ENCODE measurements around the gene PTPRN2. TPM values are rescaled to one million over a fixed set of nuclear protein-coding genes. Genes with fewer than 3 reads are reported as not detected.
"Not testable (repeated sequence)": the region's sequence is repeated elsewhere in the genome, so short reads cannot be mapped to it uniquely, and the experiment has no call there.

PTPRN2 gene
- total RNA-seq, 1 experiment from 2014 or later, result 3.8 TPM

DNA sequence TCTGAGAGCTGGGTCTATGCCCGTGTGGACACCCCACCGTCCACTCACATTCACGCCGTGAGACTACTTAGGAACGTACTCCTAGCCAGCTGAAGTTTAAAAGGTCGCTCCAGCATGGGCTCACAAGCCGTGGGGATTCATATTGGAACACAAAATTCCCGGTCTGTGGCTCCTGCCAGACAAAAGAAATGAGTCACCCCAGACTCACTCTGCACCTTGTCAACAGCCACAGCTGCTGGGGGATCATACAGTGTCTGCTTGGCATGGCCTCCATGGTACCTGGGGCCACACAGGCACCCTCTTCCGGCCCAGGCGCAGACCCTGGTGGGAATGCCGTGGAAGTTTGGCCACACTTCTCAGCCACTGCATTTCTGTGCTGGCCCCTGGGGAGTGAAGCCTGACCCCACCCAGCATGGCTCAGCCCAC, 1022.4 kb downstream of the PTPRN2 start:
- Histone ChIP-seq H3K9me3 (replicated peaks) (no peaks in the 10 kb centered on the region), H3K27ac (no peak overlapping the region), H3K4me3 (no peak overlapping the region), H3K4me1 (no peaks in the 10 kb centered on the region), H3K36me3 (peaks cover 14% of the 10 kb centered on the region), H3K27me3 (no peaks in the 10 kb centered on the region)
- DNase-seq, result no peak

DNA sequence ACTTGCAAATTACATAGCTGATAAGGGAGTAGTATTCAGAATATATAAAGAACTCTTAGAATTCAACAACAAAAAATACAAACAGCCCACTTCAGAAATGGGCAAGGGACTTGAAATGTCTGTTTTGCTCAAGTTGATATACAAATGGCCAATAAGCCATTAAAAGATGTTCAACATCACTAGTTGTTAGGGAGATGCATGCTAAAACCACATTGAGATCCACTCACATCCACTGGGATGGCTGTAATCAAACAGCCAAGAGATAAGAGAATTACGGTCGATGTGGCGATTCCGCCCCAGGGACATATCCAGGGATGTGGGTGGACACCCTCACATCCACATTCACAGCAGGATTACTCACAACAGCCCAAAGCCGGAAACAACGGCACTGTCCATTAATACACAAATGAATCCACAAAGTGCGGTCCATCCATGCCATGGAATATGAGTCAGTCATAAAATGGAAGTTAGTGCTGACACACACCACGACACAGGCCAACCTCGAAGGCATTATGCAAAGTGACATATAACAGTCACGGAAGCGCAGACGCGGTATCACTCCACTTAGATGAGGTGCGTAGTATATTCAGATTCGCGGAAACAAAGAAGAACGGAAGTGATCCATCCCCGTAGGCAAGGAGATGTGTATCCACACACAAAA, 1023.0 kb downstream of the PTPRN2 start:
- H3K9me3 ChIP-seq (replicated peaks), result no peaks in the 10 kb centered on the region
- peaks cover 8% of the 10 kb centered on the region; the same call in 1 of the 2 replicates for H3K36me3 ChIP-seq
- no peaks in the 10 kb centered on the region for H3K27me3 ChIP-seq
- H3K4me1 ChIP-seq, result no peaks in the 10 kb centered on the region
- H3K4me3 ChIP-seq, result no peak overlapping the region
- DNase-seq, result no peak
- H3K27ac ChIP-seq, result no peak overlapping the region

DNA sequence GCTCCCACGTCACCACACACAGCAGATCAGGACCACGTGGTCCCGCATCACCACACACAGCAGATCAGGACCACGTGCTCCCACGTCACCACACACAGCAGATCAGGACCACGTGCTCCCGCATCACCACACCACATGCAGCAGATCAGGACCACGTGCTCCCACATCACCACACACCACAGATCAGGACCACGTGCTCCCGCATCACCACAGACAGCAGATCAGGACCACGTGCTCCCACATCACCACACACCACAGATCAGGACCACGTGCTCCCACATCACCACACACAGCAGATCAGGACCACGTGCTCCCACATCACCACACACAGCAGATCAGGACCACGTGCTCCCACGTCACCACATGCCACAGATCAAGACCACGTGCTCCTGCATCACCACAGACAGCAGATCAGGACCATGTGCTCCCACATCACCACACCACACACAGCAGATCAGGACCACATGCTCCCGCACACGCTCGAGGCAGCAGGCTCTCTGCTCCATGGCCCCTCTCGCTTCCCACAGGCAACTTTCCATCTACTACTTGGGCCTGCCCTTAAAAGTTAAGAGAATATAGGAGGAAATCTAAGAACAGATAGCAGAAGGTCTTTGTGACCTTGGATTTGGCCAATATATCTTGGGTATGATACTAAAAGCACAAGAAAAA, 1024.0 kb downstream of the PTPRN2 start:
- H3K4me1 ChIP-seq; H3K36me3 ChIP-seq; DNase-seq; H3K9me3 ChIP-seq (replicated peaks); H3K27me3 ChIP-seq; H3K4me3 ChIP-seq; H3K27ac ChIP-seq: not testable (repeated sequence)

GRCh38 chr7:157562522-157563398, 1024.9 kb downstream of the PTPRN2 start:
- H3K36me3 ChIP-seq; H3K27me3 ChIP-seq; H3K4me3 ChIP-seq; H3K9me3 ChIP-seq (replicated peaks); H3K4me1 ChIP-seq; H3K27ac ChIP-seq; DNase-seq: not testable (repeated sequence)

DNA sequence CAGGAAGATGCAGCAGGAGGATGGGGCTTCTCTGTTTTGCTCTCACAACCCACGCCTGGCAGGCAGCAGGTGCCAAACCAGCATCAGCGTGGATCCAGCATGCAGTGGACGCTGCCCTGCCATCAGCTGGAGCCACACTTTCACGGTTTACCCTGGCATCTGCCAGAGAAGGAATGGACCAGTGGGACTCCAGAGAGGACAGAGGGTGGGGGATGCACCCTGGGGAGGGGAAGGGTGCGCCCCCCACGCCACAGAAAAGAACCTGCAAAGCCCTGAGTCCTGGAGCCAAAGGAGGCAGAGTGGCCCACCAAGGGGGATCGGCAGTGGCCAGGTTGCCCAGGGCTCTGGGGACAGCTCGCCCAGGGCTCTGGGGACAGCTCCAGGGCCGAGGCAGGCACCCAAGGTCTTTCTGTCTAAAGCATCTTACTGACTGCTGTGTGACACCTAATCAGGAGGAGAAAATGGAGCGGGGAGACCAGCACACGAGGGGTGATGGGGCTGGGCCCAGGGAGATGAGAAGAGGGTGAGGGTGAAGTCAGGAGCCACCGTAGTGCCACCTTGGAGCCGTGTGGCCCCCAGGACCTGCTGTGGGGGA, 1025.7 kb downstream of the PTPRN2 start:
- no peak overlapping the region for H3K4me3 ChIP-seq
- no peaks in the 10 kb centered on the region for H3K4me1 ChIP-seq
- no peak for DNase-seq
- no peaks in the 10 kb centered on the region for H3K9me3 ChIP-seq (replicated peaks)
- H3K27ac ChIP-seq, result no peak overlapping the region
- peaks cover 6% of the 10 kb centered on the region; the same call in 1 of the 2 replicates for H3K36me3 ChIP-seq
- no peaks in the 10 kb centered on the region for H3K27me3 ChIP-seq

- Histone ChIP-seq H3K27ac (no peak overlapping the region), H3K4me3 (no peak overlapping the region), H3K9me3 (replicated peaks) (no peaks in the 10 kb centered on the region), H3K27me3 (no peaks in the 10 kb centered on the region), H3K36me3 (peaks cover 6% of the 10 kb centered on the region; the same call in 1 of the 2 replicates), H3K4me1 (no peaks in the 10 kb centered on the region)
- DNase-seq, result no peak
Measured at GRCh38 chr7:157561523-157561785, 1026.2 kb downstream of the PTPRN2 start.

GRCh38 chr7:157560710-157561522, 1026.7 kb downstream of the PTPRN2 start:
- peaks cover 6% of the 10 kb centered on the region; the same call in 1 of the 2 replicates for H3K36me3 ChIP-seq
- no peak overlapping the region for H3K27ac ChIP-seq
- no peaks in the 10 kb centered on the region for H3K4me1 ChIP-seq
- H3K9me3 ChIP-seq (replicated peaks), result no peaks in the 10 kb centered on the region
- H3K27me3 ChIP-seq, result no peaks in the 10 kb centered on the region
- H3K4me3 ChIP-seq, result no peak overlapping the region
- DNase-seq, result no peak

GRCh38 chr7:157560258-157560654, 1027.4 kb downstream of the PTPRN2 start:
- Histone ChIP-seq H3K9me3 (replicated peaks) (no peaks in the 10 kb centered on the region), H3K36me3 (peaks cover 6% of the 10 kb centered on the region; the same call in 1 of the 2 replicates), H3K27ac (no peak overlapping the region), H3K4me1 (no peaks in the 10 kb centered on the region), H3K4me3 (no peak overlapping the region), H3K27me3 (no peaks in the 10 kb centered on the region)
- DNase-seq, result no peak

DNA sequence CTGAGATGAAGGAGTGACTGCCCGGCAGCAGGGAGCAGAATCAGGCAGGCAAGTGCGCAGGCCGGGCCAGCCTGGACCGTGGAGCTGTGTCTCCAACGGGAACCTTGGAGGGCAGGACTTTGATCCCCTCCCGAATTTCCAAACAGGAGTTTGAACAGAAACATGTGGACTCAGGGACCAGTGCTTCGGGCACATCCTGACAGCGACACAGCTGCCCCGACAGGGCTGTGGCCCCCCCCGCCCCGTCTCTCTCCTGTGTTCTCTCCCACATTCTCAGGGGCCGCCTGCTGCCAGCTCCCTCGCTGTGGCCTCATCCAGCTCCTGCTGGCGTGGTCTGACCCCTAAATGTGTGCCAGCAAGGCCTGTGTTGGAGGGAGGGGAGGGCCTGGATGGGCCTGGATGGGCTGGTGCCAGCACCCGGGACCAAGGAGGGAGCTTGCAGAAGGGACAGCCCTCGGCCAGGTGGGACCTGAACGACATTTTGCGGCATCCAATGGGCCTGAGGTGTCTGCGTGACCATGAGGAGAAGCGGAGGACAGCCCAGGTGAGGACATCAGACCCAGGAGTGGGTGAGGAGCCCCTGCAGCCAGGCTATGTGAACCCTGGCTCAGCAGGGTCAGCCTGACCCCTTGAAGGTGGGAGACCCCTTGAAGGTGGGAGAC, 1027.9 kb downstream of the PTPRN2 start:
- H3K9me3 ChIP-seq (replicated peaks), result no peaks in the 10 kb centered on the region

GRCh38 chr7:157558875-157559595, 1028.6 kb downstream of the PTPRN2 start:
- H3K4me3 ChIP-seq, result no peak overlapping the region
- DNase-seq, result no peak

More for the DNA sequence above, 1027.9 kb downstream of the PTPRN2 start:
- H3K27ac ChIP-seq, result no peak overlapping the region
- no peaks in the 10 kb centered on the region for H3K4me1 ChIP-seq
- no peak for DNase-seq
- peaks cover 3% of the 10 kb centered on the region; the same call in 1 of the 2 replicates for H3K36me3 ChIP-seq
- no peaks in the 10 kb centered on the region for H3K27me3 ChIP-seq
- H3K4me3 ChIP-seq, result no peak overlapping the region

GRCh38 chr7:157558516-157558874, 1029.1 kb downstream of the PTPRN2 start:
- H3K4me3 ChIP-seq, result no peak overlapping the region
- H3K27me3 ChIP-seq, result no peaks in the 10 kb centered on the region
- no peaks in the 10 kb centered on the region for H3K36me3 ChIP-seq
- H3K4me1 ChIP-seq, result no peaks in the 10 kb centered on the region
- no peak overlapping the region for H3K27ac ChIP-seq
- H3K9me3 ChIP-seq (replicated peaks), result no peaks in the 10 kb centered on the region
- no peak for DNase-seq

More at GRCh38 chr7:157558875-157559595, 1028.6 kb downstream of the PTPRN2 start:
- H3K36me3 ChIP-seq, result no peaks in the 10 kb centered on the region
- no peaks in the 10 kb centered on the region for H3K27me3 ChIP-seq
- H3K27ac ChIP-seq, result no peak overlapping the region
- H3K4me1 ChIP-seq, result no peaks in the 10 kb centered on the region
- no peaks in the 10 kb centered on the region for H3K9me3 ChIP-seq (replicated peaks)

DNA sequence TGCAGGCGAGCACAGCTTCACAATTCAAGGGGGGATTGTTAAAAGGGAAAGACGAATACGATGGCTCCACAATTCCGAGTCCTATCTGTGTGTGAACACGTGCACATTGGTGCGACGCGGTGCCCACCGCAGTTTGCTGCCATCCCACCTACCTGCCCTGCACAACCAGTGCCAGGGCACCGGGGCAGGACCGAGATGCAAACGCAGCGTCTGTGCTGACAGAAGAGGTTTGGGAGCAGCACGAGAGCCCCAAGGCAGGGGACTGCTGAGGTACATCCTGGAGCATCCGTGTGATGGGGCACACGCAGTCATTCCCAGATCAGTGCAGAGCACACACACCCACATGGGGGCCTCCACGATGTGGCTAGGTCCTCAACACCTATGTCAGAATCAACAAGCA, 1029.6 kb downstream of the PTPRN2 start:
- no peaks in the 10 kb centered on the region for H3K9me3 ChIP-seq (replicated peaks)
- no peak overlapping the region for H3K27ac ChIP-seq
- H3K27me3 ChIP-seq, result no peaks in the 10 kb centered on the region
- no peak overlapping the region for H3K4me3 ChIP-seq
- no peak for DNase-seq
- H3K4me1 ChIP-seq, result no peaks in the 10 kb centered on the region
- H3K36me3 ChIP-seq, result no peaks in the 10 kb centered on the region

- no peak for DNase-seq
- H3K4me1 ChIP-seq, result no peaks in the 10 kb centered on the region
- no peaks in the 10 kb centered on the region for H3K36me3 ChIP-seq
- no peaks in the 10 kb centered on the region for H3K27me3 ChIP-seq
- no peak overlapping the region for H3K4me3 ChIP-seq
- H3K9me3 ChIP-seq (replicated peaks), result no peaks in the 10 kb centered on the region
- no peak overlapping the region for H3K27ac ChIP-seq
Measured at GRCh38 chr7:157557263-157557662, 1030.4 kb downstream of the PTPRN2 start.
